GM12872 (cell line): ENCODE data around the gene SORL1.
A peak's percentile ranks its signal among the peaks of the same experiment; 100 is the strongest.

ENCODE experiments used
- CTCF ChIP-seq: IDR thresholded peaks from 3 replicates; pipeline ENCODE4 v1.5.1; 2011; ENCODE audit warnings: low read depth, mild to moderate bottlenecking, low read length, moderate library complexity; ENCODE audit not compliant: insufficient read depth

The SORL1 gene

GRCh38 chr11:121444526-121444925 is 7.6 kb upstream of the SORL1 start:
- TF ChIP-seq CTCF, result no peak

- TF ChIP-seq CTCF, result no peak
These were observed 6.9 kb upstream of the SORL1 start for GRCh38 chr11:121445071-121445768.

GRCh38 chr11:121446752-121447156 is 5.4 kb upstream of the SORL1 start:
- peak; percentile 24; the same call in 1 of the 3 replicates for TF ChIP-seq CTCF

- TF ChIP-seq CTCF, result no peak
These were observed 4.1 kb upstream of the SORL1 start for GRCh38 chr11:121448011-121448410.

- TF ChIP-seq CTCF, result no peak
These were observed 3.6 kb upstream of the SORL1 start for GRCh38 chr11:121448431-121448941.

- no peak for TF ChIP-seq CTCF
These were observed 3.0 kb upstream of the SORL1 start for GRCh38 chr11:121449123-121449522.

GRCh38 chr11:121449626-121450025 is 2.5 kb upstream of the SORL1 start:
- TF ChIP-seq CTCF, result peak; percentile 4; the same call in 1 of the 3 replicates
